Erythroblast (primary cell): ENCODE data around the gene DACH1.

Experiments used
- DNase-seq, 2 experiments: peaks; one replicate each; lab custom pipeline; 2025; lab: John Stamatoyannopoulos, UW
- GATA1 ChIP-seq: IDR thresholded peaks from 2 replicates; pipeline ENCODE4 v1.6.1; 2011; ENCODE audit warnings: low read depth, mild to moderate bottlenecking, control low read depth, low read length, moderate library complexity
- POLR2A ChIP-seq: IDR thresholded peaks from 2 replicates; pipeline ENCODE4 v1.6.1; 2011; ENCODE audit warnings: mild to moderate bottlenecking, low read length

The DACH1 gene

DNA sequence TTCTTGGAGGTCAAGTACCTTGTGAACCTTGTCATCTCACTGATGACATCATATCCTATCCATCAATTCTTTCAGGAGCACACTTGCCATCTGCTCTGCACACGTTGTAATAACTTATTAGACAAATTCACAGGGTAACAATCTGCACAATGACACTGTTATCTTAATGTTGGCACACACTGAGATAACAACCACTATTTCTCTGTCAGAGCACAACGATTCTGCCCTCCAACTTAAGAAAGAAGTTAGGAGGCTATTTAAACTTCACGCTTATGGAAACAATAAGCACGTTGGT, 351.3 kb downstream of the DACH1 start:
- TF ChIP-seq POLR2A = no peak
- no peak for TF ChIP-seq GATA1
- peak in 1 of 2 experiments; percentile 11 for DNase-seq

- no peak for DNase-seq
- TF ChIP-seq POLR2A (no peak), GATA1 (no peak)
These were observed 351.9 kb downstream of the DACH1 start for GRCh38 chr13:71514900-71515743.

- no peak for DNase-seq
- TF ChIP-seq POLR2A (no peak), GATA1 (no peak)
These were observed 353.5 kb downstream of the DACH1 start for GRCh38 chr13:71513411-71514033.

GRCh38 chr13:71503781-71504180, 363.2 kb downstream of the DACH1 start:
- no peak for DNase-seq
- TF ChIP-seq GATA1 = no peak
- TF ChIP-seq POLR2A = no peak

DNA sequence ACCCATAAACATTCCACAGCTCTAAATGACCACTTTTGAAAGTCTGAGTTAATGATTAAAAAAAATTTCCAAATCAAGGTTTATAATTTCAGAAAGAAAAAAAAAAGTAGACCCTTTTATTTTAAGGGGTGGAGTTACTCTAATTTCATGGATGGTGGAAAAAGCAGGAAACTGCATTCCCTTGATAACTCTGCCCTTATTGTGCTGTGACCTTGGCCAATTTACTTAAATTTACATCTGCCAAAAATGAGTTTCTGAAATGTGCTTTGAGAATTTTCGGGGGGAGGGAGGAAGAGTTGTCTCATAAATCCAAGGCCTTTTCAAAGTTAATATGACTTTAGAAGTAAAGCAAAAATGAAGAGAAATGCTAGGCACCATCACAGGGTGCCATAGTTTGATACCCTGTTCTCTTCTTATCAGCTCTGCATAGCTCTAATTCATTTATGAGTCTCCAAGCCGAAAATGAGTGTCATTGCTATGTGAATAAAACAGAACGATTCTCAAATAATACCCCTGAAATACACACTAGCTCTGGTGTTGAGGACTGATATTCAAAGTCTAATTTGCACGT, 367.0 kb downstream of the DACH1 start:
- TF ChIP-seq GATA1 (no peak), POLR2A (no peak)
- DNase-seq = no peak

GRCh38 chr13:71499235-71499634, 367.8 kb downstream of the DACH1 start:
- TF ChIP-seq POLR2A (no peak), GATA1 (no peak)
- DNase-seq = no peak

GRCh38 chr13:71493189-71493588, 373.8 kb downstream of the DACH1 start:
- DNase-seq = no peak
- TF ChIP-seq POLR2A = no peak
- TF ChIP-seq GATA1 = no peak

- DNase-seq = no peak
- TF ChIP-seq POLR2A = no peak
- no peak for TF ChIP-seq GATA1
These were observed 374.6 kb downstream of the DACH1 start for GRCh38 chr13:71492346-71492871.

- TF ChIP-seq GATA1 (no peak), POLR2A (no peak)
- no peak for DNase-seq
These were observed 376.0 kb downstream of the DACH1 start for GRCh38 chr13:71491010-71491409.

GRCh38 chr13:71489041-71489440, 378.0 kb downstream of the DACH1 start:
- TF ChIP-seq GATA1 (no peak), POLR2A (no peak)
- no peak for DNase-seq

DNA sequence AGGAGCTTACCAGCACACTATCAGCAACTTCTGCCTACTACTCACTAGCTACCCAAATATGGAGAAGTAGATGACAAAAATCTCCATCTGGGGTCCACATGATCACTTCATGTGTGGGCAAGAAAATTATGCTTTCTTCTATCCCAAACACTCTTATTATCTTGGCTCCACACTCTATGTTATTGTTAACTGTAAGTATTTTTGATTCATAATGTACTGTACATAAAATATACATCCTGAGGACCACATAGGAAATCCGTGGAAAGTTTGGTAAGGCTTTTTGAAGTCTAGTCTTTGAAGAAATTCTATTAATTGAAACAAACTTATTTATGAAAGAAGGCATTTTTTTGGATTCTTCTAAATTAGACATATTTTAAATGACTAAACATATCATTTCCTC, 378.8 kb downstream of the DACH1 start:
- TF ChIP-seq GATA1 (no peak), POLR2A (no peak)
- no peak for DNase-seq

GRCh38 chr13:71485913-71486312, 381.1 kb downstream of the DACH1 start:
- DNase-seq = no peak

GRCh38 chr13:71483733-71484132, 383.3 kb downstream of the DACH1 start:
- no peak for DNase-seq
- TF ChIP-seq GATA1 (no peak), POLR2A (no peak)

More at GRCh38 chr13:71485913-71486312, 381.1 kb downstream of the DACH1 start:
- TF ChIP-seq POLR2A (no peak), GATA1 (no peak)

- no peak for TF ChIP-seq POLR2A
- TF ChIP-seq GATA1 = no peak
These were observed 385.5 kb downstream of the DACH1 start for GRCh38 chr13:71481501-71481900.

More at GRCh38 chr13:71481501-71481900, 385.5 kb downstream of the DACH1 start:
- no peak for DNase-seq
